HG02938 (cell line): Measurements from ENCODE around the gene ANKIB1.

ENCODE experiments used
- ATAC-seq: cut with Tn5 transposase; IDR thresholded peaks from one replicate; pipeline ENCODE4 v1.9.1; 2021; ENCODE audit warnings: mild to moderate bottlenecking, moderate library complexity; ENCODE audit not compliant: unreplicated experiment

Gene ANKIB1

GRCh38 chr7:92446869-92447344, 201.1 kb downstream of the ANKIB1 start:
- ATAC-seq, result no peak

GRCh38 chr7:92447345-92448204, 201.8 kb downstream of the ANKIB1 start, which contains the start of gene GATAD1:
Gene GATAD1 (plus strand): TSS chr7:92447482. CDS start chr7:92447730, 248 bp downstream.
- peak; percentile 89 for ATAC-seq

- peak; percentile 39 for ATAC-seq
Observed at GRCh38 chr7:92448205-92448747, 202.5 kb downstream of the ANKIB1 start.
